ENCODE data around the gene TNFRSF19. TPM values are rescaled to one million over a fixed set of nuclear protein-coding genes. Genes with fewer than 3 reads are reported as not detected.

TNFRSF19 gene
- total RNA-seq, 1 experiment from 2014 or later, result 0.24 TPM

DNA sequence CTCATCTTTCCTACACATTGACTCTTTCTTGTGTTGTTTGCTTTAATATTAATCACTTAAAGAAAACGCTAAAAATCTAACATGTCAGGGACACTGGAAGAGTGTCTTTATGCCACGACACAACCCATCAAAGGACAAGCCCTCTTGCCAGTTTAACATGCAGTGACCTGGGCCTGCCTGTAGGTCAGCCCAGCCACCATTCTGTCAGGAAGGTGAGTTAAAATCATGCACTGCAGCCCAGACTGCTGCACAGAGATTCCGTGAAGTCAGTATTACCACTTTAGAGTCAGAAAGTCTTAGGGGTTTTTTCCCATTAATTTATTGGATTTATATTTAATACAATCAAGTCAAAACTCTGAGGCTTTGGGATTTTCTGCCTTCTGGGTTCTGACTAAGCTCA lies 58.0 kb downstream of the TNFRSF19 start:
- no peaks in the 10 kb centered on the region for H4K20me1 ChIP-seq (ENCODE audit: insufficient read depth)
- no peaks in the 10 kb centered on the region for H3K27me3 ChIP-seq (ENCODE audit: insufficient read depth, low read depth)
- H3K9me2 ChIP-seq (ENCODE audit: insufficient read depth), result no peaks in the 10 kb centered on the region
- no peaks in the 10 kb centered on the region for H3K9me3 ChIP-seq (ENCODE audit: insufficient read depth, low read depth)
- no peaks in the 10 kb centered on the region for H3K79me2 ChIP-seq (ENCODE audit: low read depth)
- no peaks in the 10 kb centered on the region for H3K36me3 ChIP-seq (ENCODE audit: low read depth)
- ChIA-PET CTCF (no interaction called here), POLR2A (ENCODE audit: unreplicated experiment) (no interaction called here)
- no peak for TF ChIP-seq EZH2 (IDR thresholded peaks at IDR 0.05; ENCODE audit: low read depth)
- TF ChIP-seq, protein P1, sequence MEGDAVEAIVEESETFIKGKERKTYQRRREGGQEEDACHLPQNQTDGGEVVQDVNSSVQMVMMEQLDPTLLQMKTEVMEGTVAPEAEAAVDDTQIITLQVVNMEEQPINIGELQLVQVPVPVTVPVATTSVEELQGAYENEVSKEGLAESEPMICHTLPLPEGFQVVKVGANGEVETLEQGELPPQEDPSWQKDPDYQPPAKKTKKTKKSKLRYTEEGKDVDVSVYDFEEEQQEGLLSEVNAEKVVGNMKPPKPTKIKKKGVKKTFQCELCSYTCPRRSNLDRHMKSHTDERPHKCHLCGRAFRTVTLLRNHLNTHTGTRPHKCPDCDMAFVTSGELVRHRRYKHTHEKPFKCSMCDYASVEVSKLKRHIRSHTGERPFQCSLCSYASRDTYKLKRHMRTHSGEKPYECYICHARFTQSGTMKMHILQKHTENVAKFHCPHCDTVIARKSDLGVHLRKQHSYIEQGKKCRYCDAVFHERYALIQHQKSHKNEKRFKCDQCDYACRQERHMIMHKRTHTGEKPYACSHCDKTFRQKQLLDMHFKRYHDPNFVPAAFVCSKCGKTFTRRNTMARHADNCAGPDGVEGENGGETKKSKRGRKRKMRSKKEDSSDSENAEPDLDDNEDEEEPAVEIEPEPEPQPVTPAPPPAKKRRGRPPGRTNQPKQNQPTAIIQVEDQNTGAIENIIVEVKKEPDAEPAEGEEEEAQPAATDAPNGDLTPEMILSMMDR (conservative IDR thresholded peaks at IDR 0.05), result no peak
- H3F3A ChIP-seq (ENCODE audit: insufficient read depth, low read depth), result no peaks in the 10 kb centered on the region
- no peak overlapping the region for H3K4me3 ChIP-seq
- DNase-seq, result no peak
- no peak overlapping the region for H3K27ac ChIP-seq
- intact Hi-C loops (cut with micrococcal nuclease; ENCODE audit: unreplicated experiment), result no loop called here
- BruUV-seq (replicated peaks), result no TSS peak
- H3K4me1 ChIP-seq (replicated peaks; ENCODE audit: insufficient read depth), result no peaks in the 10 kb centered on the region
- H2AFZ ChIP-seq, result no peak overlapping the region
- H3K4me2 ChIP-seq, result no peak overlapping the region

DNA sequence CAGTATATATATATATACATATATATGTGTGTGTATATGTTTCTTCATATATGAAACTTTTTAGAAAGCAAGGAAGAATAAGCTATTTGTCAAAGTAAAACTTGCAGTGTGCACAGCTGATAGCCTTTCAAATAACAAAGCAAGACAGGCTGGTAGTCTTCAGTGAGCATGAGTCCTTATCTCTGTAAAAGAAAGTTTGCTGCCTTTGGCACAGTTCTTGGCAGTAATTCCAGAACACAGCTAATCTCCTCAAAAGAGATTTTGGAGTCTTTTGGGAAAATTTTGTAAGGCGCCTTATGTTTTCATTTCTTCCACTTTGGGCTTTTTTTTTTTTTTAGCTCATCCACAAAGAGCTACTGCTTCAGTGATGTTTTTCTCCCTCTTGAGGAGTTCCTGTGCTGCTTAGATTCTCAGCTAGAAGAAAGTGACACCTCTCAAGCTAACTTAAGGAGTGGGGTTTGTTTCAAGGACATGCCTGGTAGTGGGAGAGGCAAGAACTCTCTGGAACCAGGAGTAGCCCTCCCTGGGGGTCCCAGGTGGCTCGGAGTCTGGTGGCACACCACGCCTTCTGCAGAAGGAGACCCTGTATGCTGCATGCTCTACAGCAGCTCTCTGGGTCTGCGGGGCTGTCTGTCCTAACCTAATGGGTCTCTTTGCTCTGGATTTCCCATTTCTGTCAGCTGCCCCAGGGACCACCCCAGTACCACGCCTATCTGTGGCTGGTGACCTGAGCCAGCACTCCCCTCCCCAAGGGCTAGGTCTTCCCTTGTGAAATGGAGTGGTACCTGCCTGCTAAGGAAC lies 58.8 kb downstream of the TNFRSF19 start:
- no peaks in the 10 kb centered on the region for H3K27me3 ChIP-seq (ENCODE audit: insufficient read depth, low read depth)
- ChIA-PET CTCF (no interaction called here), POLR2A (ENCODE audit: unreplicated experiment) (no interaction called here)
- TF ChIP-seq, protein P1 (conservative IDR thresholded peaks at IDR 0.05), result no peak
- TF ChIP-seq EZH2 (IDR thresholded peaks at IDR 0.05; ENCODE audit: low read depth), result no peak
- no peak for DNase-seq
- no peaks in the 10 kb centered on the region for H3F3A ChIP-seq (ENCODE audit: insufficient read depth, low read depth)
- no TSS peak for BruUV-seq (replicated peaks)
- no peaks in the 10 kb centered on the region for H4K20me1 ChIP-seq (ENCODE audit: insufficient read depth)
- no peaks in the 10 kb centered on the region for H3K79me2 ChIP-seq (ENCODE audit: low read depth)
- no peak overlapping the region for H2AFZ ChIP-seq
- H3K4me3 ChIP-seq, result no peak overlapping the region
- no peaks in the 10 kb centered on the region for H3K9me2 ChIP-seq (ENCODE audit: insufficient read depth)
- H3K9me3 ChIP-seq (ENCODE audit: insufficient read depth, low read depth), result no peaks in the 10 kb centered on the region
- no peak overlapping the region for H3K4me2 ChIP-seq
- H3K27ac ChIP-seq, result no peak overlapping the region
- no peaks in the 10 kb centered on the region for H3K36me3 ChIP-seq (ENCODE audit: low read depth)
- intact Hi-C loops (cut with micrococcal nuclease; ENCODE audit: unreplicated experiment), result no loop called here
- no peaks in the 10 kb centered on the region for H3K4me1 ChIP-seq (replicated peaks; ENCODE audit: insufficient read depth)

DNA sequence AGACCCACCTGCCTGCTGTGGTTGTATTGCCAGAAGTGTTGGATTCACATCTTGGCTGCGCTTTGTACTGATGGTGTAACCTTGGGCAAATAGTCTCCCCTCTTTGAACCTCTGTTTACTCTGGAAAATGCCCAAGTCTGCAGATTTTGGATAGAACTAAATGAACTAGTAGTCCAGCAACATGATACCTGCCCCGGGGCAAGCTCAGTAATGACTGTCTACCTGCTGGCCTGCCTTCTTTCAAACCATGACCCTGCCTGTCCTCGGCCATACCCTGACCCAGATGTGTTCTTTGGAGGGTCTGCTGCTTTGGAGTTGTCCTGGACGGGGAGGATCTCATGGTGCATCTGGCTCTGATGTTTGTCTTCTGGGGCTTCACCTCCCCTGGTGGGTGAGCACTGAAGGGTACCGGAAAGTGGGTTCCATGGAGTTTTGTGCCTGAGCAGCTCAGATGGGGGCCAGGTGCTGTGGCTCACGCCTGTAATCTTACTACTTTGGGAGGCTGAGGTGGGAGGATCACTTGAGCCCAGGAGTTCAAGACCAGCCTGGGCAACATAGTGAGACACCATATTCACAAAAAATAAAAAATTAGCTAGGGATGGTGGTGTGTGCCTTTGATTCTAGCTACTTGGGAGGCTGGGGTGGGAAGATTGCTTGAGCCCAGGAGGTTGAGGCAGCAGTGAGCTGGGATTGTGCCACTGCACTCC lies 59.5 kb downstream of the TNFRSF19 start:
- no peak overlapping the region for H2AFZ ChIP-seq
- no peak for DNase-seq
- no peak overlapping the region for H3K27ac ChIP-seq
- H3K4me3 ChIP-seq, result no peak overlapping the region
- no peaks in the 10 kb centered on the region for H3K79me2 ChIP-seq (ENCODE audit: low read depth)
- H3K9me2 ChIP-seq (ENCODE audit: insufficient read depth), result no peaks in the 10 kb centered on the region
- POLR2A ChIA-PET (ENCODE audit: unreplicated experiment), result no interaction called here
- CTCF ChIA-PET, result no interaction called here
- intact Hi-C loops (cut with micrococcal nuclease; ENCODE audit: unreplicated experiment), result no loop called here
- H3K27me3 ChIP-seq (ENCODE audit: insufficient read depth, low read depth), result no peaks in the 10 kb centered on the region
- no peaks in the 10 kb centered on the region for H3F3A ChIP-seq (ENCODE audit: insufficient read depth, low read depth)
- H3K9me3 ChIP-seq (ENCODE audit: insufficient read depth, low read depth), result no peaks in the 10 kb centered on the region
- H4K20me1 ChIP-seq (ENCODE audit: insufficient read depth), result no peaks in the 10 kb centered on the region
- BruUV-seq (replicated peaks), result no TSS peak
- TF ChIP-seq, protein P1 (conservative IDR thresholded peaks at IDR 0.05), result no peak
- H3K4me1 ChIP-seq (replicated peaks; ENCODE audit: insufficient read depth), result no peaks in the 10 kb centered on the region
- H3K4me2 ChIP-seq, result no peak overlapping the region
- no peaks in the 10 kb centered on the region for H3K36me3 ChIP-seq (ENCODE audit: low read depth)

All from PC-9 (cell line).